C4-2B (cell line): ENCODE results near the gene MYG1.

ENCODE experiments used
- CTCF ChIP-seq: fragments of 450-650 bp; conservative IDR thresholded peaks from 2 replicates; pipeline ENCODE4 v1.5.1; 2017; ENCODE audit warnings: mild to moderate bottlenecking
- ZFX ChIP-seq: fragments of 450-650 bp; IDR thresholded peaks from 2 replicates; pipeline ENCODE4 v1.6.1; 2017

- TF ChIP-seq CTCF = no peak
- 0 out of 2 replicates have a peak, but pooled peaks have one; percentile 17 for TF ChIP-seq ZFX
Measured at GRCh38 chr12:53299454-53300180, at the start of gene MYG1.
